UCSD-AML1 (cell line): ENCODE measurements around the gene TMTC1.
"Not testable (repeated sequence)": the region's sequence is repeated elsewhere in the genome, so short reads cannot be mapped to it uniquely, and the experiment has no call there.

Experiments used
- DNase-seq: peaks from one replicate; lab custom pipeline; 2025; ENCODE audit not compliant: unreplicated experiment; lab: John Stamatoyannopoulos, UW

Gene TMTC1

GRCh38 chr12:29673346-29673745, 110.4 kb downstream of the TMTC1 start:
- no peak for DNase-seq

- DNase-seq = no peak
Observed at GRCh38 chr12:29672580-29672979, 111.2 kb downstream of the TMTC1 start.

GRCh38 chr12:29671742-29672141, 112.0 kb downstream of the TMTC1 start:
- no peak for DNase-seq

- DNase-seq = no peak
Observed at GRCh38 chr12:29667011-29667410, 116.7 kb downstream of the TMTC1 start.

GRCh38 chr12:29665107-29665506, 118.6 kb downstream of the TMTC1 start:
- no peak for DNase-seq

GRCh38 chr12:29662734-29663323, 120.9 kb downstream of the TMTC1 start:
- DNase-seq = no peak

- no peak for DNase-seq
Observed at GRCh38 chr12:29660847-29661246, 122.9 kb downstream of the TMTC1 start.

GRCh38 chr12:29656762-29657538, 126.8 kb downstream of the TMTC1 start:
- no peak for DNase-seq

GRCh38 chr12:29655861-29656260, 127.9 kb downstream of the TMTC1 start:
- no peak for DNase-seq

- no peak for DNase-seq
Observed at GRCh38 chr12:29653286-29653685, 130.5 kb downstream of the TMTC1 start.

GRCh38 chr12:29650371-29650770, 133.4 kb downstream of the TMTC1 start:
- no peak for DNase-seq

GRCh38 chr12:29649722-29650121, 134.0 kb downstream of the TMTC1 start:
- DNase-seq = no peak

GRCh38 chr12:29644536-29645162, 139.1 kb downstream of the TMTC1 start:
- no peak for DNase-seq

- DNase-seq = no peak
Observed at GRCh38 chr12:29640589-29641345, 143.0 kb downstream of the TMTC1 start.

- DNase-seq = no peak
Observed at GRCh38 chr12:29639893-29640495, 143.7 kb downstream of the TMTC1 start.

- DNase-seq = no peak
Observed at GRCh38 chr12:29638528-29638927, 145.2 kb downstream of the TMTC1 start.

- no peak for DNase-seq
Observed at GRCh38 chr12:29634057-29634456, 149.7 kb downstream of the TMTC1 start.

- DNase-seq = not testable (repeated sequence)
Observed at GRCh38 chr12:29630164-29630563, 153.6 kb downstream of the TMTC1 start.

GRCh38 chr12:29627221-29627620, 156.5 kb downstream of the TMTC1 start:
- DNase-seq = no peak

- no peak for DNase-seq
Observed at GRCh38 chr12:29625359-29625953, 158.3 kb downstream of the TMTC1 start.

GRCh38 chr12:29622251-29622650, 161.5 kb downstream of the TMTC1 start:
- no peak for DNase-seq
